HepG2 (cell line): ENCODE results near the gene NGEF. TPM values are rescaled to one million over a fixed set of nuclear protein-coding genes. Genes with fewer than 3 reads are reported as not detected.
A peak's percentile ranks its signal among the peaks of the same experiment; 100 is the strongest.

Experiments
- ARNT2 ChIP-seq: sonication (generic); formaldehyde crosslinking; IDR thresholded peaks from 2 replicates; pipeline ENCODE4 v1.8.0; 2022; ENCODE audit warnings: mild to moderate bottlenecking, low read depth, missing genetic modification reagents, moderate library complexity
- ATF1 ChIP-seq: IDR thresholded peaks from 2 replicates; pipeline ENCODE4 v1.6.1; 2016; ENCODE audit warnings: mild to moderate bottlenecking, control low read depth
- CENPX ChIP-seq: sonication (generic); formaldehyde crosslinking; IDR thresholded peaks from 2 replicates; pipeline ENCODE4 v1.9.0; 2021; ENCODE audit warnings: mild to moderate bottlenecking, missing genetic modification reagents, moderate library complexity
- EZH2 ChIP-seq: conservative IDR thresholded peaks from 2 replicates; pipeline ENCODE4 v1.6.1; 2012; ENCODE audit warnings: mild to moderate bottlenecking, low read depth, low read length, moderate library complexity
- GATAD1 ChIP-seq: IDR thresholded peaks from 2 replicates; pipeline ENCODE4 v1.6.1; 2016; ENCODE audit warnings: missing genetic modification reagents, missing compliant biosample characterization
- GFI1 ChIP-seq: sonication (generic); formaldehyde crosslinking; IDR thresholded peaks from 2 replicates; pipeline ENCODE4 v1.5.0; 2020; ENCODE audit warnings: missing genetic modification reagents, mild to moderate bottlenecking, borderline replicate concordance
- HOXA5 ChIP-seq: sonication (generic); formaldehyde crosslinking; IDR thresholded peaks from 2 replicates; pipeline ENCODE4 v1.4.0; 2020; ENCODE audit warnings: missing genetic modification reagents
- KLF15 ChIP-seq: sonication (generic); formaldehyde crosslinking; IDR thresholded peaks from 2 replicates; pipeline ENCODE4 v1.8.1; 2023; ENCODE audit warnings: borderline replicate concordance, mild to moderate bottlenecking, inconsistent platforms, missing genetic modification reagents, mixed read lengths
- MAFF ChIP-seq: IDR thresholded peaks from 2 replicates; pipeline ENCODE4 v1.6.1; 2011; ENCODE audit warnings: low read depth, low read length, improper control_type of control experiment
- MEF2D ChIP-seq: sonication (generic); formaldehyde crosslinking; IDR thresholded peaks from 2 replicates; pipeline ENCODE4 v1.5.1; 2020; ENCODE audit warnings: mild to moderate bottlenecking, missing genetic modification reagents
- MTERF4 ChIP-seq: sonication (generic); formaldehyde crosslinking; IDR thresholded peaks from 2 replicates; pipeline ENCODE4 v1.8.0; 2023; ENCODE audit warnings: mild to moderate bottlenecking, missing genetic modification reagents
- MTF2 ChIP-seq: sonication (generic); formaldehyde crosslinking; IDR thresholded peaks from 2 replicates; pipeline ENCODE4 v1.5.0; 2020; ENCODE audit warnings: missing genetic modification reagents, borderline replicate concordance
- NFYB ChIP-seq: sonication (generic); formaldehyde crosslinking; IDR thresholded peaks from 2 replicates; pipeline ENCODE4 v1.4.0; 2020; ENCODE audit warnings: missing genetic modification reagents
- PLSCR1 ChIP-seq: sonication (generic); formaldehyde crosslinking; IDR thresholded peaks from 2 replicates; pipeline ENCODE4 v1.5.0; 2020; ENCODE audit warnings: missing genetic modification reagents, mild to moderate bottlenecking, borderline replicate concordance
- REPIN1 ChIP-seq: sonication (generic); formaldehyde crosslinking; IDR thresholded peaks from 2 replicates; pipeline ENCODE4 v1.8.0; 2022; ENCODE audit warnings: missing genetic modification reagents, low read depth, mild to moderate bottlenecking, borderline replicate concordance
- SP140L ChIP-seq: sonication (generic); formaldehyde crosslinking; IDR thresholded peaks from 2 replicates; pipeline ENCODE4 v1.4.0; 2020; ENCODE audit warnings: missing genetic modification reagents, borderline replicate concordance
- ZBTB7A ChIP-seq: sonication (generic); formaldehyde crosslinking; IDR thresholded peaks from 2 replicates; pipeline ENCODE4 v1.8.0; 2022; ENCODE audit warnings: mild to moderate bottlenecking, missing genetic modification reagents
- ZNF749 ChIP-seq: sonication (generic); formaldehyde crosslinking; IDR thresholded peaks from 2 replicates; pipeline ENCODE4 v1.8.0; 2022; ENCODE audit warnings: mild to moderate bottlenecking, missing genetic modification reagents, moderate library complexity, borderline replicate concordance
- polyA plus RNA-seq, 8 experiments: library from polyadenylated mRNA; depleted of rRNA in 3 of 8; stranded (reverse) in 7 of 8; unstranded in 1 of 8; fragments of >200 nt; fragmentation: Illumina TruSeq in 4 of 8; extraction: Trizol in 4 of 8; gene quantifications; 2 replicates each; pipeline versions ENCODE4 v1.2.1 to v1.2.3, GENCODE V29; 2011 to 2016; ENCODE audit warnings: low read depth in 4 of 8, missing spikeins in 1 of 8, mixed read lengths in 1 of 8; ENCODE audit not compliant: insufficient read depth in 1 of 8
- total RNA-seq, 5 experiments: library from RNA; depleted of rRNA; stranded (reverse); fragments of >200 nt; fragmentation: Illumina TruSeq; extraction: Trizol; gene quantifications; 2 replicates each; pipeline ENCODE4 v1.2.3, GENCODE V29; 2016; ENCODE audit warnings: low read depth in 1 of 5
- TF ChIP-seq, protein P1 (sequence below): sonication (generic); formaldehyde crosslinking; IDR thresholded peaks from 2 replicates; pipeline ENCODE4 v1.8.0; 2022; ENCODE audit warnings: mild to moderate bottlenecking, missing genetic modification reagents, borderline replicate concordance
- TF ChIP-seq, protein P2 (sequence below): sonication (generic); formaldehyde crosslinking; IDR thresholded peaks from 2 replicates; pipeline ENCODE4 v1.5.0; 2020; ENCODE audit warnings: mild to moderate bottlenecking, missing genetic modification reagents, borderline replicate concordance
- TF ChIP-seq, protein P3 (sequence below): sonication (generic); formaldehyde crosslinking; conservative IDR thresholded peaks from 2 replicates; pipeline ENCODE4 v1.5.0; 2020; ENCODE audit warnings: missing genetic modification reagents

Gene NGEF
- total and polyA plus RNA-seq, 2 of the 13 experiments (the other 11 are each of a cell fraction or from before 2014, with no cell fraction given) = 14.4 to 36.9 TPM

GRCh38 chr2:233013027-233013461 lies at the start of gene NGEF (continued):
- TF ChIP-seq EZH2 = no peak
- peak; percentile 36 for TF ChIP-seq NFYB (CRISPR knock-in tag)
- TF ChIP-seq MEF2D (CRISPR knock-in tag) = no peak
- TF ChIP-seq ATF1 = no peak
- TF ChIP-seq KLF15 = no peak
- no peak for TF ChIP-seq ZNF749 (CRISPR knock-in tag)
- TF ChIP-seq HOXA5 = no peak
- TF ChIP-seq, protein P1, sequence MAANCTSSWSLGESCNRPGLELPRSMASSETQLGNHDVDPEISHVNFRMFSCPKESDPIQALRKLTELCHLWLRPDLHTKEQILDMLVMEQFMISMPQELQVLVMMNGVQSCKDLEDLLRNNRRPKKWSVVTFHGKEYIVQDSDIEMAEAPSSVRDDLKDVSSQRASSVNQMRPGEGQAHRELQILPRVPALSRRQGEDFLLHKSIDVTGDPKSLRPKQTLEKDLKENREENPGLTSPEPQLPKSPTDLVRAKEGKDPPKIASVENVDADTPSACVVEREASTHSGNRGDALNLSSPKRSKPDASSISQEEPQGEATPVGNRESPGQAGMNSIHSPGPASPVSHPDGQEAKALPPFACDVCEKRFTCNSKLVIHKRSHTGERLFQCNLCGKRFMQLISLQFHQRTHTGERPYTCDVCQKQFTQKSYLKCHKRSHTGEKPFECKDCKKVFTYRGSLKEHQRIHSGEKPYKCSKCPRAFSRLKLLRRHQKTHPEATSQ (CRISPR knock-in tag) = no peak
- TF ChIP-seq ZBTB7A (CRISPR knock-in tag) = no peak
- TF ChIP-seq MTERF4 = no peak
- no peak for TF ChIP-seq MTF2
- no peak for TF ChIP-seq CENPX (CRISPR knock-in tag)
- no peak for TF ChIP-seq PLSCR1
- TF ChIP-seq, protein P2, sequence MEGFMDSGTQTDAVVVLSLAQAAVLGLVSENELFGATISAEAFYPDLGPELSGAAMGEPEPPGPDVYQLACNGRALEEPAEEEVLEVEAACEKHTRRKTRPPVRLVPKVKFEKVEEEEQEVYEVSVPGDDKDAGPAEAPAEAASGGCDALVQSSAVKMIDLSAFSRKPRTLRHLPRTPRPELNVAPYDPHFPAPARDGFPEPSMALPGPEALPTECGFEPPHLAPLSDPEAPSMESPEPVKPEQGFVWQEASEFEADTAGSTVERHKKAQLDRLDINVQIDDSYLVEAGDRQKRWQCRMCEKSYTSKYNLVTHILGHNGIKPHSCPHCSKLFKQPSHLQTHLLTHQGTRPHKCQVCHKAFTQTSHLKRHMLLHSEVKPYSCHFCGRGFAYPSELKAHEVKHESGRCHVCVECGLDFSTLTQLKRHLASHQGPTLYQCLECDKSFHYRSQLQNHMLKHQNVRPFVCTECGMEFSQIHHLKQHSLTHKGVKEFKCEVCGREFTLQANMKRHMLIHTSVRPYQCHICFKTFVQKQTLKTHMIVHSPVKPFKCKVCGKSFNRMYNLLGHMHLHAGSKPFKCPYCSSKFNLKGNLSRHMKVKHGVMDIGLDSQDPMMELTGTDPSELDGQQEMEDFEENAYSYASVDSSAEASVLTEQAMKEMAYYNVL (CRISPR knock-in tag) = peak; percentile 86
- peak; percentile 93 for TF ChIP-seq REPIN1 (CRISPR knock-in tag)
- TF ChIP-seq MAFF = no peak
- TF ChIP-seq GATAD1 (CRISPR knock-in tag) = peak; percentile 81
- TF ChIP-seq, protein P3, sequence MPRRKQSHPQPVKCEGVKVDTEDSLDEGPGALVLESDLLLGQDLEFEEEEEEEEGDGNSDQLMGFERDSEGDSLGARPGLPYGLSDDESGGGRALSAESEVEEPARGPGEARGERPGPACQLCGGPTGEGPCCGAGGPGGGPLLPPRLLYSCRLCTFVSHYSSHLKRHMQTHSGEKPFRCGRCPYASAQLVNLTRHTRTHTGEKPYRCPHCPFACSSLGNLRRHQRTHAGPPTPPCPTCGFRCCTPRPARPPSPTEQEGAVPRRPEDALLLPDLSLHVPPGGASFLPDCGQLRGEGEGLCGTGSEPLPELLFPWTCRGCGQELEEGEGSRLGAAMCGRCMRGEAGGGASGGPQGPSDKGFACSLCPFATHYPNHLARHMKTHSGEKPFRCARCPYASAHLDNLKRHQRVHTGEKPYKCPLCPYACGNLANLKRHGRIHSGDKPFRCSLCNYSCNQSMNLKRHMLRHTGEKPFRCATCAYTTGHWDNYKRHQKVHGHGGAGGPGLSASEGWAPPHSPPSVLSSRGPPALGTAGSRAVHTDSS (CRISPR knock-in tag) = no peak
- peak; percentile 76 for TF ChIP-seq ARNT2 (CRISPR knock-in tag)
- TF ChIP-seq GFI1 (CRISPR knock-in tag) = peak; percentile 49; the same call in 1 of the 2 replicates
- TF ChIP-seq SP140L (CRISPR knock-in tag) = no peak
